Left lung (tissue), 10 donors: ENCODE data around the gene OTOR. TPM values are rescaled to one million over a fixed set of nuclear protein-coding genes. Genes with fewer than 3 reads are reported as not detected.

Source experiments
- ATAC-seq: fragments of 200-7000 bp; cut with Tn5 transposase; one replicate; pipeline ENCODE4 v1.9.1; 2020; ENCODE audit warnings: moderate library complexity
- DNase-seq, 4 donors: peaks; one replicate each; pipeline ENCODE4 v3.0.0-alpha.2; 2013 to 2020
- H3K27ac ChIP-seq, 2 donors: fragments of 200-600 bp; sonication (generic) in 1 of 2; one replicate each; pipeline versions ENCODE4 v1.5.0 to v1.8.0; 2020 to 2021
- H3K27me3 ChIP-seq, 2 donors: fragments of 200-600 bp; sonication (generic) in 1 of 2; one replicate each; pipeline versions ENCODE4 v1.5.0 to v1.8.0; 2020 to 2021
- H3K36me3 ChIP-seq, 2 donors: fragments of 200-600 bp; sonication (generic) in 1 of 2; one replicate each; pipeline versions ENCODE4 v1.5.0 to v1.8.0; 2020 to 2021
- H3K4me1 ChIP-seq, 2 donors: fragments of 200-600 bp; one replicate each; pipeline ENCODE4 v1.8.0; 2021
- H3K4me3 ChIP-seq, 2 donors: fragments of 200-600 bp; sonication (generic) in 1 of 2; one replicate each; pipeline versions ENCODE4 v1.5.0 to v1.8.0; 2020 to 2021; ENCODE audit warnings: mild to moderate bottlenecking in 1 of 2
- H3K9me3 ChIP-seq, 2 donors: fragments of 200-600 bp; sonication (generic) in 1 of 2; one replicate each; pipeline versions ENCODE4 v1.5.0 to v1.8.0; 2020 to 2021
- intact Hi-C, 2 donors: fragments of 100-400 bp; cut with DNase I; formaldehyde crosslinking; loops; one replicate each; pipeline versions ENCODE4 v1.11.2 to v1.14.2; 2022
- polyA plus RNA-seq, 6 donors: library from polyadenylated mRNA; unstranded; fragments of 120-200 nt; gene quantifications; one replicate each; pipeline ENCODE4 v1.2.1, GENCODE V29; 2013; ENCODE audit not compliant: insufficient read length in 6 of 6
- total RNA-seq, 2 donors: library from RNA; stranded (reverse); fragmentation: NEBNext Ultra II Directional; extraction: Animal tissue kit (Norgen Biotek cat#: 25700); gene quantifications; one replicate each; pipeline ENCODE4 v1.2.1, GENCODE V29; 2021
- TF ChIP-seq, protein P1 (sequence below), 2 donors: fragments of 200-600 bp; sonication (generic) in 1 of 2; IDR thresholded peaks; one replicate each; pipeline versions ENCODE4 v1.5.0 to v1.8.0; 2021; ENCODE audit warnings: antibody characterized with exemption in 2 of 2
- donor health status: DM: no; HTN: yes; CAD: no.
- donor health status: DM: no; HTN: no; CAD: no.

Gene OTOR
- total and polyA plus RNA-seq, 8 donors: not detected

DNA sequence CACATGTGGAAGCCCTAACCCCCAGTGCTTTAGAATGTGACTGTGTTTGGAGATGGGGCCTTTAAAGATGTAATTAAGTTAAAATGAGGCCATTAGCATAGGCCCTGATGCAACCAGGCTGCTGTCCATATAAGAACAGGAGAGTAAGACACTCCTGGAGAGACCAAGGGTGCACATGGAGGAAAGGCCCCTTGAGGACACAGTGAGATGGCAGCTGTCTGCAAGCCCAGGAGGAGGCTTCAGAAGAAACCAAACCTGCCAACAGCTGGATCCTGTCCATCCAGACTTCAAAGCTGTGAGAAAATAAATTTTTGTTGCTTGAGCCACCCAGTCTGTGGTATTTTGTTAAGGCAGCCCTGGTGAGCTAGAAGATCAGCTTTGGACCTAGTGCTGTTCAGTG, 35.1 kb upstream of the OTOR start:
- TF ChIP-seq, protein P1, sequence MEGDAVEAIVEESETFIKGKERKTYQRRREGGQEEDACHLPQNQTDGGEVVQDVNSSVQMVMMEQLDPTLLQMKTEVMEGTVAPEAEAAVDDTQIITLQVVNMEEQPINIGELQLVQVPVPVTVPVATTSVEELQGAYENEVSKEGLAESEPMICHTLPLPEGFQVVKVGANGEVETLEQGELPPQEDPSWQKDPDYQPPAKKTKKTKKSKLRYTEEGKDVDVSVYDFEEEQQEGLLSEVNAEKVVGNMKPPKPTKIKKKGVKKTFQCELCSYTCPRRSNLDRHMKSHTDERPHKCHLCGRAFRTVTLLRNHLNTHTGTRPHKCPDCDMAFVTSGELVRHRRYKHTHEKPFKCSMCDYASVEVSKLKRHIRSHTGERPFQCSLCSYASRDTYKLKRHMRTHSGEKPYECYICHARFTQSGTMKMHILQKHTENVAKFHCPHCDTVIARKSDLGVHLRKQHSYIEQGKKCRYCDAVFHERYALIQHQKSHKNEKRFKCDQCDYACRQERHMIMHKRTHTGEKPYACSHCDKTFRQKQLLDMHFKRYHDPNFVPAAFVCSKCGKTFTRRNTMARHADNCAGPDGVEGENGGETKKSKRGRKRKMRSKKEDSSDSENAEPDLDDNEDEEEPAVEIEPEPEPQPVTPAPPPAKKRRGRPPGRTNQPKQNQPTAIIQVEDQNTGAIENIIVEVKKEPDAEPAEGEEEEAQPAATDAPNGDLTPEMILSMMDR (IDR thresholded peaks at IDR 0.05): no peak
- Histone ChIP-seq H3K9me3 (no peaks in the 10 kb centered on the region), H3K27me3 (peaks cover 0 to 11% of the 10 kb centered on the region in 2 donors), H3K27ac (no peak overlapping the region), H3K4me3 (no peak overlapping the region), H3K4me1 (no peaks in the 10 kb centered on the region), H3K36me3 (no peaks in the 10 kb centered on the region)
- DNase-seq (no peak), ATAC-seq (no peak)
- intact Hi-C loops: no loop called here

DNA sequence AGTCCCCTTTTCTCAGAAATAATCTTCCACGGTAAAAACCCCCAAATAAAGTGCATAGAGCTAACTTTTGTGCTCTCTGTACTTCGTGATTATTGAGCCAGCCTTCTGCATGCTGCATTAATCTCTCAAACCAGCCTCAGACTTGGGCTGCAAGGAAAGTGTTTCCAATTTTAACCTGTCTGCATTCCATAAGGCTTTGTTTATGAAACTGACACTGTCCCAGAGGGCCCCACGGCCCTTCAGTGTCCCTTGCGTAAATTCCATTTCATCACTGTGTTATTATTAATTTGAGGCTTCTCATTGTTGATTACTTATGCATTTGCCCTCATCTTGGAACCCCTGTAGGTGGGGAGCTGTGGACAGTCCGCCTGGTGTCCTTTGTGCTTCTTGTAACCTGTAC, 33.9 kb upstream of the OTOR start:
- Histone ChIP-seq H3K36me3 (no peaks in the 10 kb centered on the region), H3K9me3 (no peaks in the 10 kb centered on the region), H3K27me3 (peaks cover 0 to 19% of the 10 kb centered on the region in 2 donors), H3K4me3 (no peak overlapping the region), H3K4me1 (no peaks in the 10 kb centered on the region), H3K27ac (no peak overlapping the region)
- intact Hi-C loops: no loop called here
- DNase-seq: no peak
- no peak for ATAC-seq
- TF ChIP-seq, protein P1 (IDR thresholded peaks at IDR 0.05): no peak

DNA sequence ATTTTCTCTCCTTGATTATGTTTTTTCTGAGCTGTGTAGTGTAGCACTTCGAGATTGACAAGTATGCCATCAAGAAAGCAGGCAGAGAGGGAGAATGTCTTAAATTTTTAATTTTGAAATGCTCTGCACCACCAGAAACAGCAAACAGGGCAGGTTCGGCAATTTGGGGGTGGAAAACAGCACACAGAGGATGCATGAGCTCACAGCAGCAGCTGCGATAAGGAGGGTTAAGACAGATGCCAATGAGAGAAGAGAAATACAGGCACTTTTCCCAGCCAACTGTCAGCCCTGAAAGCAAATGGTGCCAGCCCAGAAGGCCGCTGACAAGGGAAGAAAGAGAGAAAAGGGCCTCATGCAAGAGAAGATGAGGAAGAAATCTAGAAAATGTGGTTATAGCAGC, 33.4 kb upstream of the OTOR start:
- H3K36me3 ChIP-seq: no peaks in the 10 kb centered on the region
- no peak overlapping the region for H3K4me3 ChIP-seq
- TF ChIP-seq, protein P1 (IDR thresholded peaks at IDR 0.05): no peak
- DNase-seq (no peak), ATAC-seq (no peak)
- H3K4me1 ChIP-seq: no peaks in the 10 kb centered on the region
- H3K9me3 ChIP-seq: no peaks in the 10 kb centered on the region
- no peak overlapping the region for H3K27ac ChIP-seq
- intact Hi-C loops: no loop called here
- H3K27me3 ChIP-seq: peaks cover 0 to 19% of the 10 kb centered on the region in 2 donors

DNA sequence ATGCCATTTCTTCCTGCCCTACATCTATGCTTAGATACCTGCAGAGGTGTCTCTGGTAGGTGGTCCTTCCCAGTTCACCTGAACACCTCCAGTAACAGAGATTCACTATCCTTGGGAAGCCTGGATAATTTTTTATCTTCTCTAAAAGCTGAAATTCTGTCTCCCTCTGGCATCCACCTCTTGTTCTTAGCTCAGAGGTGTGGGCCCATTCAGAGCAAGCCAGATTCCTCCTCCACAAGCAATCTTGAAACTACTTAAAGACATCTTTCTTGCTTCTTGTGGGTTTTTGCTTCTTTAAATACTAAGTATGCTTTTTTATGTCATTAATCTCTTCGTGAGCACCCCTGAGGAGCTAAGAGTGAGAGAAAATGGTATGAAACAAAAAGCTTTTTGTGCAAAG, 28.7 kb upstream of the OTOR start:
- Histone ChIP-seq H3K4me3 (no peak overlapping the region), H3K36me3 (no peaks in the 10 kb centered on the region), H3K27ac (no peak overlapping the region), H3K27me3 (peaks cover 0 to 34% of the 10 kb centered on the region in 2 donors), H3K4me1 (no peaks in the 10 kb centered on the region), H3K9me3 (no peaks in the 10 kb centered on the region)
- ATAC-seq: no peak
- TF ChIP-seq, protein P1 (IDR thresholded peaks at IDR 0.05): no peak
- intact Hi-C loops: no loop called here
- no peak for DNase-seq

DNA sequence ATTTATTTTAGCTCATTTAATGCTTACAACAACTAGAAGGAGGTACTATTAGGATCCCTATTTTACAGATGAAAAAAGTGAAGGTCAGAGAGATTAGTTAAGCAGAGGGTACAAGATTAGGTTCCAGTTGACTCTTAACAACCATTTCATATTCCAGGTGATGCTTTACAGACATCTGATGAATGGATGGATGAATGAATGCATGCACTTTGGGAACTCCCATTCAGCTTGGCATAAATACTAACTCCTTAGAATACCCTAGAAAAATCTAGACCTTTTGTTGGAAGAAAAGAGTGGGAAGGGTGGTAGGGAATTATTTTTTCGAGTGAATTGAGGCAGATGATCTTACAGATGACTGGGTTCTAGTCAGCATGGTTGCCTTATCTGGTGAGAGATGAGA, 19.1 kb upstream of the OTOR start:
- intact Hi-C loops: no loop called here
- Histone ChIP-seq H3K36me3 (peaks cover 0 to 22% of the 10 kb centered on the region in 2 donors), H3K9me3 (no peaks in the 10 kb centered on the region), H3K4me3 (peak overlapping the region in 1 of 2 donors; percentile 75), H3K27ac (peak overlapping the region in 1 of 2 donors; percentile 80), H3K27me3 (peaks cover 13 to 39% of the 10 kb centered on the region in 2 donors), H3K4me1 (peaks cover 8 to 26% of the 10 kb centered on the region in 2 donors)
- DNase-seq (no peak), ATAC-seq (no peak)
- TF ChIP-seq, protein P1 (IDR thresholded peaks at IDR 0.05): no peak
